H1 (cell line): Measurements from ENCODE around the gene DZIP1L.

Source experiments
- CHD7 ChIP-seq: fragments of 300-600 bp; sonication (generic); IDR thresholded peaks from 2 replicates; pipeline ENCODE4 v1.7.1; 2012; ENCODE audit warnings: low read length, moderate library complexity, mild to moderate bottlenecking, inconsistent platforms; ENCODE audit not compliant: insufficient replicate concordance
- CTCF ChIP-seq, 3 experiments: IDR thresholded peaks; 1 replicate in 2 of 3; 2 replicates in 1 of 3; pipeline versions ENCODE4 v1.5.1 to v1.6.1; 2011; ENCODE audit warnings: low read length in 3 of 3, mild to moderate bottlenecking in 3 of 3, inconsistent platforms in 2 of 3, low read depth in 1 of 3, moderate library complexity in 1 of 3; ENCODE audit not compliant: insufficient read depth in 1 of 3; ENCODE audit errors: control extremely low read depth in 1 of 3
- EGR1 ChIP-seq: IDR thresholded peaks from 2 replicates; pipeline ENCODE4 v1.6.1; 2011; ENCODE audit warnings: low read depth, low read length, borderline replicate concordance
- EZH2 ChIP-seq: fragments of 200-600 bp; sonication (generic); IDR thresholded peaks from 2 replicates; pipeline ENCODE4 v1.7.1; 2012; ENCODE audit warnings: low read depth, mild to moderate bottlenecking, moderate library complexity, low read length, inconsistent platforms; ENCODE audit not compliant: severe bottlenecking
- JUND ChIP-seq: IDR thresholded peaks from 2 replicates; pipeline ENCODE4 v1.6.1; 2011; ENCODE audit warnings: mild to moderate bottlenecking, improper control_type of control experiment, low read length
- KDM1A ChIP-seq: fragments of 200-600, 300-600 bp; sonication (generic); IDR thresholded peaks from 2 replicates; pipeline ENCODE4 v1.7.1; 2016; ENCODE audit warnings: mild to moderate bottlenecking, low read length, borderline replicate concordance
- MAX ChIP-seq: IDR thresholded peaks from 2 replicates; pipeline ENCODE4 v1.6.1; 2012; ENCODE audit warnings: inconsistent platforms
- POLR2A ChIP-seq, 2 experiments: IDR thresholded peaks; 1 replicate in 1 of 2; 2 replicates in 1 of 2; pipeline ENCODE4 v1.6.1; 2011; ENCODE audit warnings: low read depth in 2 of 2, low read length in 2 of 2, mild to moderate bottlenecking in 2 of 2; ENCODE audit errors: control extremely low read depth in 1 of 2
- POLR2AphosphoS5 ChIP-seq: IDR thresholded peaks from 2 replicates; pipeline ENCODE4 v1.6.1; 2011; ENCODE audit warnings: low read depth, low read length
- SAP30 ChIP-seq: fragments of 300-600 bp; sonication (generic); IDR thresholded peaks from 2 replicates; pipeline ENCODE4 v1.7.1; 2012; ENCODE audit warnings: low read length, moderate library complexity, mild to moderate bottlenecking, inconsistent platforms; ENCODE audit not compliant: insufficient read depth, insufficient replicate concordance
- SP2 ChIP-seq: IDR thresholded peaks from 2 replicates; pipeline ENCODE4 v1.6.1; 2012; ENCODE audit warnings: mild to moderate bottlenecking, low read length, inconsistent platforms
- TAF1 ChIP-seq: IDR thresholded peaks from 2 replicates; pipeline ENCODE4 v1.6.1; 2011; ENCODE audit warnings: mild to moderate bottlenecking, low read depth, low read length
- YY1 ChIP-seq: IDR thresholded peaks from 2 replicates; pipeline ENCODE4 v1.6.1; 2011; ENCODE audit warnings: low read depth, mild to moderate bottlenecking, low read length

- TF ChIP-seq EGR1 (no peak), KDM1A (no peak), CTCF (IDR thresholded peaks at IDR 0.05; ENCODE audit: control extremely low read depth in 1 of 3, insufficient read depth in 1 of 3, low read depth in 1 of 3, low read length in 3 of 3) (no peak), TAF1 (no peak), POLR2A (IDR thresholded peaks at IDR 0.05; ENCODE audit: control extremely low read depth in 1 of 2, low read depth in 2 of 2, low read length in 2 of 2) (no peak), EZH2 (no peak), SAP30 (no peak), YY1 (no peak), CHD7 (no peak), JUND (no peak), MAX (no peak), POLR2AphosphoS5 (no peak), SP2 (no peak)
These were observed 3.0 kb downstream of the DZIP1L start for GRCh38 chr3:138112362-138112761.
